HCT116 (cell line): ENCODE data around the gene EVC. TPM values are rescaled to one million over a fixed set of nuclear protein-coding genes. Genes with fewer than 3 reads are reported as not detected.

Experiments
- ATAC-seq: fragments of 200-7000 bp; cut with Tn5 transposase; 2 replicates; pipeline ENCODE4 v1.9.1; 2020; ENCODE audit warnings: mild to moderate bottlenecking, moderate library complexity
- BruUV-seq: library from RNA; stranded (reverse); fragments of 400-500 nt; replicated peaks from 2 replicates; lab custom pipeline; 2021; lab: Mats Ljungman, UMichigan
- CTCF ChIA-PET: fragments of 300-600 bp; sonication (Branson Sonifier 250); formaldehyde crosslinking; loops from one replicate; lab custom pipeline; 2021; ENCODE audit warnings: antibody characterized with exemption; lab: Charles Lee
- POLR2A ChIA-PET: fragments of 300-600, 350-600 bp; sonication (Branson Sonifier 250); formaldehyde crosslinking; loops from one replicate; lab custom pipeline; 2021; ENCODE audit warnings: antibody characterized with exemption; lab: Charles Lee
- RAD21 ChIA-PET, 2 experiments: fragments of 300-600 bp; sonication (Branson Sonifier 250); formaldehyde crosslinking; loops; one replicate each; lab custom pipeline; 2023; ENCODE audit warnings: low total read pairs in 2 of 2; ENCODE audit not compliant: uncharacterized antibody in 2 of 2, unreplicated experiment in 2 of 2, low non-redundant PET in 1 of 2; lab: Charles Lee
- DNase-seq: peaks from one replicate; pipeline ENCODE4 v3.0.0-alpha.2; 2010; ENCODE audit warnings: low read depth, low spot score
- H2AFZ ChIP-seq: fragments of 200-600 bp; shearing (Covaris generic), sonication (generic); 2 replicates; pipeline ENCODE4 v1.6.1; 2017; ENCODE audit warnings: low read depth, mixed run types, mixed read lengths, antibody characterized with exemption, low read length; ENCODE audit not compliant: poor library complexity, severe bottlenecking
- H3K27ac ChIP-seq: 2 replicates; pipeline ENCODE4 v1.5.1; 2012; ENCODE audit warnings: low read depth, low read length
- H3K27me3 ChIP-seq: fragments of 200-600 bp; sonication (generic); 2 replicates; pipeline ENCODE4 v1.6.1; 2016; ENCODE audit warnings: mixed run types, low read length, mixed read lengths; ENCODE audit not compliant: insufficient read depth
- H3K36me3 ChIP-seq, 2 experiments: fragments of 200-500 bp in 1 of 2; fragments of 200-600 bp in 1 of 2; sonication (Bioruptor generic) in 1 of 2; sonication (generic) in 1 of 2; 2 replicates each; pipeline versions ENCODE4 v1.5.1 to v1.6.1; 2014 to 2016; ENCODE audit warnings: low read length in 2 of 2, inconsistent platforms in 1 of 2, mixed read lengths in 1 of 2, mixed run types in 1 of 2; ENCODE audit not compliant: insufficient read depth in 2 of 2, control insufficient read depth in 1 of 2
- H3K4me1 ChIP-seq, 2 experiments: fragments of 200-600 bp in 1 of 2; sonication (generic) in 1 of 2; 2 replicates each; pipeline versions ENCODE4 v1.5.1 to v1.6.1; 2012 to 2017; ENCODE audit warnings: low read length in 2 of 2, inconsistent platforms in 1 of 2, mild to moderate bottlenecking in 1 of 2, mixed read lengths in 1 of 2, mixed run types in 1 of 2, moderate library complexity in 1 of 2; ENCODE audit not compliant: insufficient read depth in 2 of 2, control insufficient read depth in 1 of 2
- H3K4me2 ChIP-seq: fragments of 200-600 bp; sonication (generic); 2 replicates; pipeline ENCODE4 v1.6.1; 2017; ENCODE audit warnings: mixed run types, low read length, mixed read lengths
- H3K4me3 ChIP-seq, 2 experiments: fragments of 200-600 bp in 1 of 2; sonication (generic) in 1 of 2; replicated peaks in 1 of 2; 2 replicates each; pipeline ENCODE4 v1.5.1; 2011 to 2016; ENCODE audit warnings: low read length in 2 of 2, control low read depth in 1 of 2, low read depth in 1 of 2, mild to moderate bottlenecking in 1 of 2, mixed read lengths in 1 of 2, mixed run types in 1 of 2
- H3K79me2 ChIP-seq: fragments of 200-600 bp; sonication (generic); 2 replicates; pipeline ENCODE4 v1.6.1; 2017; ENCODE audit warnings: mild to moderate bottlenecking, mixed run types, low read length, moderate library complexity, mixed read lengths; ENCODE audit not compliant: insufficient read depth
- H3K9ac ChIP-seq: fragments of 200-600 bp; sonication (generic); 2 replicates; pipeline ENCODE4 v1.6.1; 2016; ENCODE audit warnings: low read length, mixed read lengths
- H3K9me2 ChIP-seq: fragments of 200-600 bp; sonication (generic), shearing (Covaris generic); 2 replicates; pipeline ENCODE4 v1.6.1; 2017; ENCODE audit warnings: mixed run types, mild to moderate bottlenecking, moderate library complexity; ENCODE audit not compliant: insufficient read depth
- H3K9me3 ChIP-seq, 2 experiments: fragments of 200-500 bp in 1 of 2; fragments of 200-600 bp in 1 of 2; sonication (Bioruptor generic) in 1 of 2; sonication (generic) in 1 of 2; 2 replicates each; pipeline ENCODE4 v1.6.1; 2014 to 2017; ENCODE audit warnings: low read length in 2 of 2, mixed read lengths in 2 of 2, inconsistent platforms in 1 of 2, low read depth in 1 of 2, mild to moderate bottlenecking in 1 of 2, mixed run types in 1 of 2, moderate library complexity in 1 of 2; ENCODE audit not compliant: control insufficient read depth in 1 of 2, insufficient read depth in 1 of 2
- H4K20me1 ChIP-seq: fragments of 200-600 bp; sonication (generic), shearing (Covaris generic); 2 replicates; pipeline ENCODE4 v1.6.1; 2017; ENCODE audit warnings: mixed run types, mild to moderate bottlenecking, moderate library complexity; ENCODE audit not compliant: insufficient read depth
- CBX3 ChIP-seq: IDR thresholded peaks from 2 replicates; pipeline ENCODE4 v1.6.1; 2012; ENCODE audit warnings: low read depth
- EZH2 ChIP-seq: fragments of 200-600 bp; sonication (generic); IDR thresholded peaks from 2 replicates; pipeline ENCODE4 v1.6.1; 2017; ENCODE audit warnings: antibody characterized with exemption, mixed run types
- FOSL1 ChIP-seq: IDR thresholded peaks from 2 replicates; pipeline ENCODE4 v1.6.1; 2012; ENCODE audit warnings: low read depth
- JUND ChIP-seq: IDR thresholded peaks from 2 replicates; pipeline ENCODE4 v1.6.1; 2012
- MAX ChIP-seq: IDR thresholded peaks from 2 replicates; pipeline ENCODE4 v1.6.1; 2012
- POLR2A ChIP-seq: IDR thresholded peaks from 2 replicates; pipeline ENCODE4 v1.7.0; 2011; ENCODE audit warnings: borderline replicate concordance; ENCODE audit not compliant: insufficient read depth, insufficient read length; ENCODE audit errors: extremely low read depth
- SP1 ChIP-seq: IDR thresholded peaks from 2 replicates; pipeline ENCODE4 v1.6.1; 2012; ENCODE audit warnings: low read depth
- SRF ChIP-seq: IDR thresholded peaks from 2 replicates; pipeline ENCODE4 v1.6.1; 2012; ENCODE audit warnings: low read depth
- YY1 ChIP-seq: IDR thresholded peaks from 2 replicates; pipeline ENCODE4 v1.6.1; 2011; ENCODE audit warnings: low read length, low read depth, moderate library complexity, mild to moderate bottlenecking; ENCODE audit not compliant: insufficient replicate concordance; ENCODE audit errors: extremely low read depth
- ZBTB33 ChIP-seq: IDR thresholded peaks from 2 replicates; pipeline ENCODE4 v1.6.1; 2011; ENCODE audit warnings: mild to moderate bottlenecking, low read length, moderate library complexity; ENCODE audit not compliant: insufficient replicate concordance; ENCODE audit errors: extremely low read depth
- ZFX ChIP-seq: fragments of 450-650 bp; IDR thresholded peaks from 2 replicates; pipeline ENCODE4 v1.6.1; 2017
- ZNF274 ChIP-seq: fragments of 200-500 bp; sonication (Bioruptor generic); IDR thresholded peaks from 2 replicates; pipeline ENCODE4 v1.6.1; 2014; ENCODE audit warnings: mild to moderate bottlenecking, low read depth, low read length, inconsistent platforms
- intact Hi-C: fragments of 100-400 bp; cut with micrococcal nuclease; formaldehyde crosslinking; loops from 2 replicates; pipeline ENCODE4 v1.10.0; 2022
- total RNA-seq: library from RNA; stranded (reverse); gene quantifications from one replicate; pipeline ENCODE4 v1.2.1, GENCODE V29; 2021; ENCODE audit not compliant: unreplicated experiment

Gene EVC
- total RNA-seq, 1 experiment from 2014 or later, result 0.15 TPM

- Histone ChIP-seq H3K4me1 (no peaks in the 10 kb centered on the region), H3K4me2 (no peak overlapping the region), H3K27me3 (peaks cover 29% of the 10 kb centered on the region), H3K27ac (no peak overlapping the region), H3K9ac (no peak overlapping the region), H3K9me2 (no peaks in the 10 kb centered on the region), H3K79me2 (no peaks in the 10 kb centered on the region), H3K4me3 (no peak overlapping the region), H2AFZ (no peak overlapping the region), H4K20me1 (no peaks in the 10 kb centered on the region), H3K9me3 (no peaks in the 10 kb centered on the region), H3K36me3 (no peaks in the 10 kb centered on the region)
- ChIA-PET CTCF (no interaction called here), RAD21 (no interaction called here), POLR2A (no interaction called here)
- intact Hi-C loops, result no loop called here
- DNase-seq (no peak), ATAC-seq (no peak)
- BruUV-seq, result no TSS peak
- no peak for TF ChIP-seq ZNF274
- TF ChIP-seq ZFX, result no peak
- TF ChIP-seq ZBTB33, result no peak
- no peak for TF ChIP-seq YY1
- TF ChIP-seq POLR2A, result no peak
- TF ChIP-seq MAX, result no peak
- TF ChIP-seq CBX3, result no peak
- TF ChIP-seq FOSL1, result no peak
- TF ChIP-seq SRF, result no peak
- TF ChIP-seq EZH2, result no peak
- no peak for TF ChIP-seq SP1
- TF ChIP-seq JUND, result no peak
- TF ChIP-seq, all 23 proteins: peak for 0
These were observed 21.9 kb upstream of the EVC start for GRCh38 chr4:5689065-5689464.
